Astrocyte (in vitro differentiated cells and primary cell): ENCODE measurements around the gene KCNMB2. TPM values are rescaled to one million over a fixed set of nuclear protein-coding genes. Genes with fewer than 3 reads are reported as not detected.
A peak's percentile ranks its signal among the peaks of the same experiment; 100 is the strongest.

ENCODE experiments used
- DNase-seq: peaks from one replicate; pipeline ENCODE4 v3.0.0-alpha.2; 2010; ENCODE audit warnings: low read depth
- FAIRE-seq: peaks from 2 replicates; lab custom pipeline; 2011; peaks lifted over from hg19 to GRCh38; lab: Jason Lieb, UNC
- H2AFZ ChIP-seq: 2 replicates; pipeline ENCODE4 v1.6.0; 2012; ENCODE audit warnings: low read depth, low read length, inconsistent platforms
- H3K27ac ChIP-seq: 2 replicates; pipeline ENCODE4 v1.5.1; 2011; ENCODE audit warnings: low read depth, low read length, inconsistent platforms
- H3K27me3 ChIP-seq: 2 replicates; pipeline ENCODE4 v1.6.0; 2011; ENCODE audit warnings: low read length, inconsistent platforms; ENCODE audit not compliant: insufficient read depth
- H3K36me3 ChIP-seq: 2 replicates; pipeline ENCODE4 v1.5.1; 2011; ENCODE audit warnings: low read length, inconsistent platforms; ENCODE audit not compliant: insufficient read depth
- H3K4me1 ChIP-seq: 2 replicates; pipeline ENCODE4 v1.5.1; 2011; ENCODE audit warnings: low read length, inconsistent platforms; ENCODE audit not compliant: insufficient read depth
- H3K4me2 ChIP-seq: 2 replicates; pipeline ENCODE4 v1.6.0; 2012; ENCODE audit warnings: low read length, inconsistent platforms
- H3K4me3 ChIP-seq: 2 replicates; pipeline ENCODE4 v1.5.1; 2011; ENCODE audit warnings: low read depth, mild to moderate bottlenecking, low read length, inconsistent platforms; ENCODE audit not compliant: insufficient read depth
- H3K79me2 ChIP-seq: 2 replicates; pipeline ENCODE4 v1.6.0; 2012; ENCODE audit warnings: mild to moderate bottlenecking, low read length, inconsistent platforms; ENCODE audit not compliant: insufficient read depth
- H3K9ac ChIP-seq: 2 replicates; pipeline ENCODE4 v1.6.0; 2012; ENCODE audit warnings: mild to moderate bottlenecking, low read length, inconsistent platforms
- H3K9me3 ChIP-seq: 2 replicates; pipeline ENCODE4 v1.5.1; 2012; ENCODE audit warnings: low read depth, mild to moderate bottlenecking, low read length, inconsistent platforms; ENCODE audit not compliant: insufficient read depth
- H4K20me1 ChIP-seq: 2 replicates; pipeline ENCODE4 v1.6.0; 2012; ENCODE audit warnings: low read length, inconsistent platforms; ENCODE audit not compliant: insufficient read depth
- H3K27ac Mint-ChIP-seq: one replicate; pipeline ENCODE4 v1.8.0; 2021; ENCODE audit warnings: mild to moderate bottlenecking, mixed read lengths; ENCODE audit not compliant: unreplicated experiment
- H3K27me3 Mint-ChIP-seq: one replicate; pipeline ENCODE4 v1.8.0; 2021; ENCODE audit warnings: low read depth, mixed read lengths; ENCODE audit not compliant: unreplicated experiment
- H3K36me3 Mint-ChIP-seq: one replicate; pipeline ENCODE4 v1.8.0; 2021; ENCODE audit warnings: low read depth, mixed read lengths; ENCODE audit not compliant: unreplicated experiment
- H3K4me1 Mint-ChIP-seq: one replicate; pipeline ENCODE4 v1.8.0; 2021; ENCODE audit warnings: low read depth, mixed read lengths; ENCODE audit not compliant: unreplicated experiment
- H3K4me3 Mint-ChIP-seq: one replicate; pipeline ENCODE4 v1.8.0; 2021; ENCODE audit warnings: mild to moderate bottlenecking, moderate library complexity, mixed read lengths; ENCODE audit not compliant: unreplicated experiment
- H3K9me3 Mint-ChIP-seq: one replicate; pipeline ENCODE4 v1.8.0; 2021; ENCODE audit warnings: mild to moderate bottlenecking, mixed read lengths; ENCODE audit not compliant: unreplicated experiment
- CTCF ChIP-seq: IDR thresholded peaks from 2 replicates; pipeline ENCODE4 v1.5.1; 2011; ENCODE audit warnings: low read depth, mild to moderate bottlenecking, inconsistent platforms, low read length, moderate library complexity; ENCODE audit not compliant: insufficient read depth
- EZH2 ChIP-seq: IDR thresholded peaks from 2 replicates; pipeline ENCODE4 v1.6.1; 2012; ENCODE audit warnings: mild to moderate bottlenecking, low read length, inconsistent platforms; ENCODE audit not compliant: insufficient read depth
- total RNA-seq: library from RNA; stranded (reverse); gene quantifications from 2 replicates; pipeline ENCODE4 v1.2.1, GENCODE V29; 2021

The KCNMB2 gene
- total RNA-seq, 1 donor from 2014 or later, result not detected

DNA sequence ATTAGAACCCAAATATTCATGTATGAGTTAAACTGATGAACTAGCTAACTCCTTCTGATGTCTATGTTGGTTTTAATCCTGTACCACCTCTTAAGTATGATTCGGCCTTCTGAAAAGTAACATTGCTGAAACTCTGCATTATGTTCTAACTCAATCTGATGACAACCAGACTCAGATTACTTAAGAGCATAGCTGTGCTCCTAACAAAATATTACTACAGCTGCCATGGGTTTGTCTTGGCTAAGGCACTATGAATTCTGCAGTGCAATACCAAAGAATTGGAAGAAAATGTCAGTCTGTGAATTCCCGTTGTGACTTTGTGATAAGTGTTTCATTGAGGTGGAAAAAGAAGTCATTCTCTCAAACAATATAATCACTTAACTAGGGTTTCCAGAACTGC is 311.0 kb downstream of the KCNMB2 start:
- no peaks in the 10 kb centered on the region for H3K27me3 ChIP-seq
- FAIRE-seq (no peak), DNase-seq (peak; percentile 16)
- peaks cover 1% of the 10 kb centered on the region for H3K4me1 Mint-ChIP-seq
- H3K4me2 ChIP-seq, result peak overlapping the region; percentile 1
- H3K9me3 Mint-ChIP-seq, result no peaks in the 10 kb centered on the region
- no peaks in the 10 kb centered on the region for H3K79me2 ChIP-seq
- H3K27ac Mint-ChIP-seq, result no peak overlapping the region
- no peaks in the 10 kb centered on the region for H3K27me3 Mint-ChIP-seq
- H3K4me1 ChIP-seq, result peaks cover 13% of the 10 kb centered on the region
- H3K36me3 Mint-ChIP-seq, result no peaks in the 10 kb centered on the region
- no peak overlapping the region for H2AFZ ChIP-seq
- H3K9ac ChIP-seq, result no peak overlapping the region
- no peaks in the 10 kb centered on the region for H3K36me3 ChIP-seq
- TF ChIP-seq CTCF (no peak), EZH2 (no peak)
- H3K4me3 Mint-ChIP-seq, result no peak overlapping the region
- H3K9me3 ChIP-seq, result no peaks in the 10 kb centered on the region
- no peaks in the 10 kb centered on the region for H4K20me1 ChIP-seq
- H3K4me3 ChIP-seq, result no peak overlapping the region
- H3K27ac ChIP-seq, result peak overlapping the region; percentile 64

GRCh38 chr3:178849199-178849910 is 313.1 kb downstream of the KCNMB2 start:
- Mint-ChIP-seq H3K4me3 (no peak overlapping the region), H3K36me3 (no peaks in the 10 kb centered on the region)
- no peak overlapping the region for H3K4me2 ChIP-seq

More at GRCh38 chr3:178849199-178849910, 313.1 kb downstream of the KCNMB2 start:
- no peaks in the 10 kb centered on the region for H3K9me3 ChIP-seq
- no peaks in the 10 kb centered on the region for H3K79me2 ChIP-seq
- H3K27me3 ChIP-seq, result no peaks in the 10 kb centered on the region
- H3K27ac ChIP-seq, result no peak overlapping the region
- no peak overlapping the region for H3K9ac ChIP-seq
- DNase-seq (no peak), FAIRE-seq (no peak)
- H4K20me1 ChIP-seq, result no peaks in the 10 kb centered on the region
- TF ChIP-seq CTCF, result no peak
- TF ChIP-seq EZH2, result no peak
- no peaks in the 10 kb centered on the region for H3K36me3 ChIP-seq
- no peak overlapping the region for H3K27ac Mint-ChIP-seq
- H3K27me3 Mint-ChIP-seq, result no peaks in the 10 kb centered on the region
- H3K4me3 ChIP-seq, result no peak overlapping the region
- peaks cover 1% of the 10 kb centered on the region for H3K4me1 Mint-ChIP-seq
- no peaks in the 10 kb centered on the region for H3K9me3 Mint-ChIP-seq
- no peak overlapping the region for H2AFZ ChIP-seq
- H3K4me1 ChIP-seq, result peaks cover 13% of the 10 kb centered on the region
